ENCODE measurements around the gene FAM135A. TPM values are rescaled to one million over a fixed set of nuclear protein-coding genes. Genes with fewer than 3 reads are reported as not detected.
A peak's percentile ranks its signal among the peaks of the same experiment; 100 is the strongest.

Gene FAM135A
- total and polyA plus RNA-seq, 9 of the 15 experiments (the other 6 are each of a cell fraction or from before 2014, with no cell fraction given), result 7.4 to 32.9 (median 19.2) TPM

DNA sequence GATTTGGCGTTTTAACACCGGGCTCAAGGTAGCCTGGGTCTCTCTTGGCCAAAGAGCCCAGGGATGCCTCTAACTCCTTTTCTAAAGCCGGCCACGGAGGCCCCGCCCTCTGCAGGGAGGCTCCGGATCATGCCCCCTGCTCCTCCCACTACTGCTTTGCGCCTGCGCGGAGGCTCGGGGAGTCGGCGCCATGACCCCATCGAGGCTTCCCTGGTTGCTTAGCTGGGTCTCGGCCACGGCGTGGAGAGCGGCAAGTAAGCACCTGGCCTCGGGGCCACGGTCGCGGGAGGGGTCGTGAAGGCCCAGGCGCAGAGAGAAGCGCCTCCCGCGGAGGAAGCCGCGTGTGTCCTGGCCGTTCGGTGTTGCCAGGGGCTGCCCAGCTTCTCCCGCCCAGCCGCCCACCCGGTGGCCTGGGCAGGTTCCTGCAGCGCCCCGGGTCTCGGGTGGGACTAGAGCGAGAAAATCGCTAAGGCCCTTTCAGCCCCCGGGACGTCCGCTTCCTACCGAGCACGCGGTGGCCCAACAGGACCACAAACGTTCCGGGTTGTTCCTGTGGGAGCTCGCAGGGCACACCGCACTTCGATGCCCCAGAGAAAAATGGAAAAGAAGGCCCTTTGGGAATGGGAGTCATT is 153.6 kb downstream of the FAM135A start, which contains the start of gene SDHAF4 (continued):
- TF ChIP-seq SMARCE1 (IDR thresholded peaks at IDR 0.05), result no peak
- no peak for TF ChIP-seq ZNF217 (CRISPR knock-in tag; IDR thresholded peaks at IDR 0.05)
- no peak for TF ChIP-seq HDAC3 (IDR thresholded peaks at IDR 0.05; ENCODE audit: borderline replicate concordance, partially characterized antibody)
- no peak for TF ChIP-seq ZNF143 (CRISPR knock-in tag; IDR thresholded peaks at IDR 0.05)
- no peak for TF ChIP-seq PTRF (tag; IDR thresholded peaks at IDR 0.05)
- TF ChIP-seq CREBBP (IDR thresholded peaks at IDR 0.05; ENCODE audit: low read depth, low read length), result no peak
- no peak for TF ChIP-seq STAG1 (CRISPR knock-in tag; IDR thresholded peaks at IDR 0.05; ENCODE audit: borderline replicate concordance)
- TF ChIP-seq HLTF (IDR thresholded peaks at IDR 0.05), result no peak
- peak; percentile 62 for TF ChIP-seq MAX (CRISPR knock-in tag; IDR thresholded peaks at IDR 0.05)
- no peak for TF ChIP-seq CHD7 (IDR thresholded peaks at IDR 0.05; ENCODE audit: low read depth, low read length)
- TF ChIP-seq EHMT2 (IDR thresholded peaks at IDR 0.05), result no peak
- no peak for TF ChIP-seq CC2D1A (IDR thresholded peaks at IDR 0.05)
- TF ChIP-seq NFE2 (IDR thresholded peaks at IDR 0.05; ENCODE audit: low read depth), result no peak
- no peak for TF ChIP-seq ZNF174 (CRISPR knock-in tag; IDR thresholded peaks at IDR 0.05)
- peak; percentile 51; the same call in 1 of the 2 replicates for TF ChIP-seq MTA3 (IDR thresholded peaks at IDR 0.05; ENCODE audit: borderline replicate concordance)
- 0 out of 2 replicates have a peak, but pooled peaks have one; percentile 28 for TF ChIP-seq ZBTB43 (CRISPR knock-in tag; IDR thresholded peaks at IDR 0.05)
- no peak for TF ChIP-seq BACH1 (tag; IDR thresholded peaks at IDR 0.05)
- TF ChIP-seq RBM25 (IDR thresholded peaks at IDR 0.05; ENCODE audit: low read depth, low read length, severe bottlenecking), result no peak
